HepG2 (cell line): ENCODE data around the gene KLHL33. TPM values are rescaled to one million over a fixed set of nuclear protein-coding genes. Genes with fewer than 3 reads are reported as not detected.

Experiments used
- ADNP ChIP-seq: sonication (generic); formaldehyde crosslinking; IDR thresholded peaks from 2 replicates; pipeline ENCODE4 v1.4.0; 2020; ENCODE audit warnings: missing genetic modification reagents
- MNT ChIP-seq: fragments of 450-650 bp; IDR thresholded peaks from 2 replicates; pipeline ENCODE4 v1.6.1; 2016
- SATB2 ChIP-seq: sonication (generic); formaldehyde crosslinking; IDR thresholded peaks from 2 replicates; pipeline ENCODE4 v1.5.0; 2020; ENCODE audit warnings: missing genetic modification reagents
- SIX1 ChIP-seq: sonication (generic); formaldehyde crosslinking; IDR thresholded peaks from 2 replicates; pipeline ENCODE4 v1.4.0; 2020; ENCODE audit warnings: missing genetic modification reagents, borderline replicate concordance
- SOX13 ChIP-seq, 3 experiments: fragments of 450-650 bp in 1 of 3; sonication (generic) in 1 of 3; formaldehyde crosslinking in 1 of 3; IDR thresholded peaks in 2 of 3; conservative IDR thresholded peaks in 1 of 3; 2 replicates each; pipeline versions ENCODE4 v1.5.0 to v1.6.1; 2016 to 2020; ENCODE audit warnings: antibody characterized with exemption in 1 of 3, mild to moderate bottlenecking in 1 of 3, missing compliant biosample characterization in 1 of 3, missing genetic modification reagents in 1 of 3, moderate library complexity in 1 of 3
- SOX5 ChIP-seq: IDR thresholded peaks from 2 replicates; pipeline ENCODE4 v1.6.1; 2016; ENCODE audit warnings: borderline replicate concordance
- SP5 ChIP-seq: IDR thresholded peaks from 2 replicates; pipeline ENCODE4 v1.6.1; 2016; ENCODE audit warnings: low read depth, borderline replicate concordance
- TEF ChIP-seq: sonication (generic); formaldehyde crosslinking; IDR thresholded peaks from 2 replicates; pipeline ENCODE4 v1.5.0; 2020; ENCODE audit warnings: missing genetic modification reagents
- THAP8 ChIP-seq: sonication (generic); formaldehyde crosslinking; IDR thresholded peaks from 2 replicates; pipeline ENCODE4 v1.5.1; 2020; ENCODE audit warnings: missing genetic modification reagents, mild to moderate bottlenecking, borderline replicate concordance
- TIGD3 ChIP-seq: sonication (generic); formaldehyde crosslinking; IDR thresholded peaks from 2 replicates; pipeline ENCODE4 v1.5.1; 2020; ENCODE audit warnings: mild to moderate bottlenecking, missing genetic modification reagents, borderline replicate concordance
- XBP1 ChIP-seq: sonication (generic); formaldehyde crosslinking; IDR thresholded peaks from 2 replicates; pipeline ENCODE4 v1.5.0; 2020; ENCODE audit warnings: missing genetic modification reagents
- ZFAT ChIP-seq: sonication (generic); formaldehyde crosslinking; conservative IDR thresholded peaks from 2 replicates; pipeline ENCODE4 v1.8.1; 2023; ENCODE audit warnings: missing genetic modification reagents, inconsistent platforms
- ZNF687 ChIP-seq: sonication (generic); formaldehyde crosslinking; IDR thresholded peaks from 2 replicates; pipeline ENCODE4 v1.5.1; 2020; ENCODE audit warnings: mild to moderate bottlenecking, missing genetic modification reagents, moderate library complexity
- ZNF746 ChIP-seq: sonication (generic); formaldehyde crosslinking; IDR thresholded peaks from 2 replicates; pipeline ENCODE4 v1.8.0; 2022; ENCODE audit warnings: mild to moderate bottlenecking, missing genetic modification reagents
- ZXDC ChIP-seq: sonication (generic); formaldehyde crosslinking; IDR thresholded peaks from 2 replicates; pipeline ENCODE4 v1.5.0; 2020; ENCODE audit warnings: mild to moderate bottlenecking, missing genetic modification reagents
- polyA plus RNA-seq, 8 experiments: library from polyadenylated mRNA; depleted of rRNA in 3 of 8; stranded (reverse) in 7 of 8; unstranded in 1 of 8; fragments of >200 nt; fragmentation: Illumina TruSeq in 4 of 8; extraction: Trizol in 4 of 8; gene quantifications; 2 replicates each; pipeline versions ENCODE4 v1.2.1 to v1.2.3, GENCODE V29; 2011 to 2016; ENCODE audit warnings: low read depth in 4 of 8, missing spikeins in 1 of 8, mixed read lengths in 1 of 8; ENCODE audit not compliant: insufficient read depth in 1 of 8
- total RNA-seq, 5 experiments: library from RNA; depleted of rRNA; stranded (reverse); fragments of >200 nt; fragmentation: Illumina TruSeq; extraction: Trizol; gene quantifications; 2 replicates each; pipeline ENCODE4 v1.2.3, GENCODE V29; 2016; ENCODE audit warnings: low read depth in 1 of 5

KLHL33 gene
- total and polyA plus RNA-seq, 2 of the 13 experiments (the other 11 are each of a cell fraction or from before 2014, with no cell fraction given): not detected

- TF ChIP-seq ZXDC (CRISPR knock-in tag) (peak; percentile 89), XBP1 (CRISPR knock-in tag) (no peak), SATB2 (no peak), ZNF746 (CRISPR knock-in tag) (no peak), SOX5 (CRISPR knock-in tag) (peak; percentile 88), ZFAT (no peak), ZNF687 (peak; percentile 99), SOX13 (IDR thresholded peaks at IDR 0.05) (no peak), SOX13 (CRISPR knock-in tag; conservative IDR thresholded peaks at IDR 0.05 in 1 of 2, IDR thresholded peaks at IDR 0.05 in 1 of 2) (peak in 1 of 2 experiments; percentile 77; a peak in 2 of 4 replicates), TIGD3 (CRISPR knock-in tag) (no peak; the same call in 1 of the 2 replicates), MNT (peak; percentile 98), TEF (CRISPR knock-in tag) (no peak), ADNP (no peak), THAP8 (no peak; the same call in none of the 2 replicates), SP5 (CRISPR knock-in tag) (peak; percentile 83), SIX1 (CRISPR knock-in tag) (no peak)
Measured at GRCh38 chr14:20461225-20462141, 25.5 kb upstream of the KLHL33 start, which contains the start of gene PIP4P1 (continued).
